ENCODE data around the gene CEP131.
"Not testable (repeated sequence)": the region's sequence is repeated elsewhere in the genome, so short reads cannot be mapped to it uniquely, and the experiment has no call there.

The CEP131 gene

GRCh38 chr17:81162491-81162890, 60.3 kb downstream of the CEP131 start:
- no peak for DNase-seq

GRCh38 chr17:81161972-81162371, 60.8 kb downstream of the CEP131 start:
- no peak for DNase-seq

- no peak for DNase-seq
These were observed 61.2 kb downstream of the CEP131 start for GRCh38 chr17:81161536-81161935.

- no peak for DNase-seq
These were observed 61.9 kb downstream of the CEP131 start for GRCh38 chr17:81160747-81161453.

- DNase-seq: no peak
These were observed 62.5 kb downstream of the CEP131 start for GRCh38 chr17:81160306-81160705.

- DNase-seq: no peak
These were observed 63.0 kb downstream of the CEP131 start for GRCh38 chr17:81159611-81160265.

- no peak for DNase-seq
These were observed 63.8 kb downstream of the CEP131 start for GRCh38 chr17:81158688-81159590.

GRCh38 chr17:81157848-81158687, 64.7 kb downstream of the CEP131 start:
- DNase-seq: no peak

- DNase-seq: no peak
These were observed 65.6 kb downstream of the CEP131 start for GRCh38 chr17:81156866-81157805.

GRCh38 chr17:81154961-81155360, 67.8 kb downstream of the CEP131 start:
- no peak for DNase-seq

- not testable (repeated sequence) for DNase-seq
These were observed 68.7 kb downstream of the CEP131 start for GRCh38 chr17:81154016-81154415.

GRCh38 chr17:81153340-81153803, 69.4 kb downstream of the CEP131 start:
- no peak for DNase-seq

- DNase-seq: no peak
These were observed 70.4 kb downstream of the CEP131 start for GRCh38 chr17:81152288-81152828.

- DNase-seq: no peak
These were observed 71.5 kb downstream of the CEP131 start for GRCh38 chr17:81151278-81151677.

GRCh38 chr17:81150377-81151077, 72.2 kb downstream of the CEP131 start:
- DNase-seq: no peak

GRCh38 chr17:81148986-81149533, 73.7 kb downstream of the CEP131 start:
- no peak for DNase-seq

GRCh38 chr17:81148571-81148970, 74.2 kb downstream of the CEP131 start:
- no peak for DNase-seq

- DNase-seq: no peak
These were observed 75.1 kb downstream of the CEP131 start for GRCh38 chr17:81147701-81148100.

- not testable (repeated sequence) for DNase-seq
These were observed 76.6 kb downstream of the CEP131 start for GRCh38 chr17:81146208-81146607.

- DNase-seq: no peak
These were observed 78.4 kb downstream of the CEP131 start for GRCh38 chr17:81144423-81144781.
